Sigmoid colon (tissue), 3 donors: ENCODE data around the gene PJVK.

Experiments
- CTCF ChIP-seq, 4 experiments: fragments of 450-650 bp in 3 of 4; fragments of 200-600 bp in 1 of 4; IDR thresholded peaks; one replicate each; pipeline ENCODE4 v1.5.1; 2016 to 2019; ENCODE audit warnings: antibody characterized with exemption in 4 of 4, mild to moderate bottlenecking in 3 of 4, moderate library complexity in 2 of 4
- POLR2A ChIP-seq, 2 donors: fragments of 450-650 bp; IDR thresholded peaks; one replicate each; pipeline ENCODE4 v1.6.1; 2016; ENCODE audit warnings: antibody characterized with exemption in 2 of 2, mild to moderate bottlenecking in 2 of 2, moderate library complexity in 2 of 2

GRCh38 chr2:178450524-178450773 lies 729 bp upstream of the PJVK start:
- TF ChIP-seq CTCF (IDR thresholded peaks at IDR 0.05) (no peak), POLR2A (IDR thresholded peaks at IDR 0.05) (no peak)
